ENCODE results near the gene DPP6. TPM values are rescaled to one million over a fixed set of nuclear protein-coding genes. Genes with fewer than 3 reads are reported as not detected.

The DPP6 gene
- polyA plus RNA-seq, 1 of the 3 experiments (the other 2 are of a cell fraction), result not detected

GRCh38 chr7:154827007-154827406 is 774.8 kb downstream of the DPP6 start:
- no peak overlapping the region for H3K4me3 ChIP-seq (ENCODE audit: low read depth in 2 of 2, low read length in 1 of 2)
- H2AFZ ChIP-seq (ENCODE audit: low read depth), result no peak overlapping the region
- TF ChIP-seq RXRA (IDR thresholded peaks at IDR 0.05; ENCODE audit: borderline replicate concordance, low read depth) (no peak), RAD21 (IDR thresholded peaks at IDR 0.05; ENCODE audit: low read length) (no peak), POLR2AphosphoS5 (IDR thresholded peaks at IDR 0.05; ENCODE audit: low read depth, low read length) (no peak), MEF2A (IDR thresholded peaks at IDR 0.05; ENCODE audit: borderline replicate concordance, low read depth) (no peak), ELF1 (IDR thresholded peaks at IDR 0.05) (no peak), GATA2 (CRISPR knock-in tag; IDR thresholded peaks at IDR 0.05) (no peak), SIN3A (IDR thresholded peaks at IDR 0.05; ENCODE audit: borderline replicate concordance, low read depth, low read length) (no peak), FOSL2 (IDR thresholded peaks at IDR 0.05; ENCODE audit: borderline replicate concordance, low read depth) (no peak), SMC3 (IDR thresholded peaks at IDR 0.05; ENCODE audit: low read depth, low read length) (no peak), ZBTB33 (IDR thresholded peaks at IDR 0.05; ENCODE audit: borderline replicate concordance, low read depth) (no peak), JUND (IDR thresholded peaks at IDR 0.05) (no peak), IRF3 (IDR thresholded peaks at IDR 0.05; ENCODE audit: low read depth, low read length) (no peak), FOXJ3 (CRISPR knock-in tag; IDR thresholded peaks at IDR 0.05) (no peak), YY1 (IDR thresholded peaks at IDR 0.05; ENCODE audit: low read depth) (no peak), MXI1 (IDR thresholded peaks at IDR 0.05; ENCODE audit: low read depth, low read length) (no peak), EZH2phosphoT487 (IDR thresholded peaks at IDR 0.05; ENCODE audit: borderline replicate concordance, low read depth) (no peak)
- TF ChIP-seq, protein P1, sequence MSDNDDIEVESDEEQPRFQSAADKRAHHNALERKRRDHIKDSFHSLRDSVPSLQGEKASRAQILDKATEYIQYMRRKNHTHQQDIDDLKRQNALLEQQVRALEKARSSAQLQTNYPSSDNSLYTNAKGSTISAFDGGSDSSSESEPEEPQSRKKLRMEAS (IDR thresholded peaks at IDR 0.05; ENCODE audit: low read depth), result no peak
- TF ChIP-seq, protein P2, sequence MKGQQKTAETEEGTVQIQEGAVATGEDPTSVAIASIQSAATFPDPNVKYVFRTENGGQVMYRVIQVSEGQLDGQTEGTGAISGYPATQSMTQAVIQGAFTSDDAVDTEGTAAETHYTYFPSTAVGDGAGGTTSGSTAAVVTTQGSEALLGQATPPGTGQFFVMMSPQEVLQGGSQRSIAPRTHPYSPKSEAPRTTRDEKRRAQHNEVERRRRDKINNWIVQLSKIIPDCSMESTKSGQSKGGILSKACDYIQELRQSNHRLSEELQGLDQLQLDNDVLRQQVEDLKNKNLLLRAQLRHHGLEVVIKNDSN (IDR thresholded peaks at IDR 0.05; ENCODE audit: borderline replicate concordance, low read depth), result no peak
- TF ChIP-seq, protein P3, sequence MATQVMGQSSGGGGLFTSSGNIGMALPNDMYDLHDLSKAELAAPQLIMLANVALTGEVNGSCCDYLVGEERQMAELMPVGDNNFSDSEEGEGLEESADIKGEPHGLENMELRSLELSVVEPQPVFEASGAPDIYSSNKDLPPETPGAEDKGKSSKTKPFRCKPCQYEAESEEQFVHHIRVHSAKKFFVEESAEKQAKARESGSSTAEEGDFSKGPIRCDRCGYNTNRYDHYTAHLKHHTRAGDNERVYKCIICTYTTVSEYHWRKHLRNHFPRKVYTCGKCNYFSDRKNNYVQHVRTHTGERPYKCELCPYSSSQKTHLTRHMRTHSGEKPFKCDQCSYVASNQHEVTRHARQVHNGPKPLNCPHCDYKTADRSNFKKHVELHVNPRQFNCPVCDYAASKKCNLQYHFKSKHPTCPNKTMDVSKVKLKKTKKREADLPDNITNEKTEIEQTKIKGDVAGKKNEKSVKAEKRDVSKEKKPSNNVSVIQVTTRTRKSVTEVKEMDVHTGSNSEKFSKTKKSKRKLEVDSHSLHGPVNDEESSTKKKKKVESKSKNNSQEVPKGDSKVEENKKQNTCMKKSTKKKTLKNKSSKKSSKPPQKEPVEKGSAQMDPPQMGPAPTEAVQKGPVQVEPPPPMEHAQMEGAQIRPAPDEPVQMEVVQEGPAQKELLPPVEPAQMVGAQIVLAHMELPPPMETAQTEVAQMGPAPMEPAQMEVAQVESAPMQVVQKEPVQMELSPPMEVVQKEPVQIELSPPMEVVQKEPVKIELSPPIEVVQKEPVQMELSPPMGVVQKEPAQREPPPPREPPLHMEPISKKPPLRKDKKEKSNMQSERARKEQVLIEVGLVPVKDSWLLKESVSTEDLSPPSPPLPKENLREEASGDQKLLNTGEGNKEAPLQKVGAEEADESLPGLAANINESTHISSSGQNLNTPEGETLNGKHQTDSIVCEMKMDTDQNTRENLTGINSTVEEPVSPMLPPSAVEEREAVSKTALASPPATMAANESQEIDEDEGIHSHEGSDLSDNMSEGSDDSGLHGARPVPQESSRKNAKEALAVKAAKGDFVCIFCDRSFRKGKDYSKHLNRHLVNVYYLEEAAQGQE (IDR thresholded peaks at IDR 0.05; ENCODE audit: low read depth, low read length), result no peak
- no peak overlapping the region for H3K4me2 ChIP-seq
- POLR2A ChIA-PET, result no interaction called here
- no peaks in the 10 kb centered on the region for H3F3A ChIP-seq (replicated peaks; ENCODE audit: insufficient read depth)
- no peaks in the 10 kb centered on the region for H3K27me3 ChIP-seq (ENCODE audit: insufficient read depth)
- DNase-seq, result no peak
- H3K79me2 ChIP-seq (ENCODE audit: insufficient read depth), result no peaks in the 10 kb centered on the region
- no peaks in the 10 kb centered on the region for H3K36me3 ChIP-seq (replicated peaks in 1 of 2; ENCODE audit: control insufficient read depth in 1 of 2, insufficient read depth in 2 of 2, low read length in 1 of 2)
- no peaks in the 10 kb centered on the region for H3K9me2 ChIP-seq
- peaks cover 3% of the 10 kb centered on the region; the same call in 1 of the 2 replicates for H3K9me3 ChIP-seq
- H4K20me1 ChIP-seq (ENCODE audit: insufficient read depth), result no peaks in the 10 kb centered on the region
- H3K9ac ChIP-seq, result no peak overlapping the region
- H3K4me1 ChIP-seq (ENCODE audit: control insufficient read depth in 1 of 2, insufficient read depth in 2 of 2, low read depth in 1 of 2, low read length in 1 of 2), result no peaks in the 10 kb centered on the region; a peak in 1 of 4 replicates
- CTCF ChIA-PET, result interaction anchor here (0.6 to 3.0 kb wide), 5 partner anchors 11 to 645 kb away, joined by 3 to 14 read pairs (median 3); no protein-coding TSS in a partner anchor
- H3K27ac ChIP-seq (ENCODE audit: low read depth in 2 of 2, low read length in 1 of 2), result no peak overlapping the region
- 42% methylated on average over 2 of the region's 2 CpGs for WGBS (ENCODE audit: low lambda C conversion rate)
